GM12873 (cell line): Measurements from ENCODE around the gene LEKR1.

Experiments
- CTCF ChIP-seq: IDR thresholded peaks from 2 replicates; pipeline ENCODE4 v1.5.1; 2012; ENCODE audit warnings: low read depth, mild to moderate bottlenecking, moderate library complexity, low read length, control low read depth; ENCODE audit not compliant: insufficient read depth; ENCODE audit errors: missing control alignments

Gene LEKR1

GRCh38 chr3:157023226-157023625 is 197.1 kb downstream of the LEKR1 start:
- no peak for TF ChIP-seq CTCF

GRCh38 chr3:157026091-157026490 is 199.9 kb downstream of the LEKR1 start:
- TF ChIP-seq CTCF: no peak

- no peak for TF ChIP-seq CTCF
Observed at GRCh38 chr3:157027861-157028745, 201.9 kb downstream of the LEKR1 start.

GRCh38 chr3:157029365-157029790 is 203.2 kb downstream of the LEKR1 start:
- no peak for TF ChIP-seq CTCF

GRCh38 chr3:157030712-157031111 is 204.6 kb downstream of the LEKR1 start:
- TF ChIP-seq CTCF: no peak

- TF ChIP-seq CTCF: no peak
Observed at GRCh38 chr3:157033001-157033400, 206.8 kb downstream of the LEKR1 start.

DNA sequence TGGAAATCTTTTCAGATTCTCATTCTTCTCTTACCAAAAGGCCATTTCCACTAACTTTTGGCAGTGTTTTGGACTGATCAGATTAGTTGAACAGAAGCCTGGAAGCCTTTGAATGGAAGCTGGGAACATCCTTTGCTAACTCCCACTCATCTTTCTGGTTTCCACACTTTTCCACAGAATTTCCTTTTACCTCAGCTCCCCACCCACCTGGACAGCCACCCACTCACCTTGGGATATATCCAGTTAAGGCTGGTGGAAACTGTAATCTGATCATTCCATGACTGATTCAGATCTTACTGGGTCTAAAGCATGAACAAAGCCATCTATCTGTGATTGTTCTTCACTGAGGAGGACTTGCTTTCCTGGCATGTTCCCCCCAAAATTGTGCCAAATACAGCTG is 214.3 kb downstream of the LEKR1 start:
- TF ChIP-seq CTCF: no peak
